ENCODE results near the gene MTMR12. TPM values are rescaled to one million over a fixed set of nuclear protein-coding genes. Genes with fewer than 3 reads are reported as not detected.

The MTMR12 gene
- total and polyA plus RNA-seq, 2 donors (not counting 1 experiment from before 2014, with no cell fraction given), result 18.5 to 18.6 TPM

DNA sequence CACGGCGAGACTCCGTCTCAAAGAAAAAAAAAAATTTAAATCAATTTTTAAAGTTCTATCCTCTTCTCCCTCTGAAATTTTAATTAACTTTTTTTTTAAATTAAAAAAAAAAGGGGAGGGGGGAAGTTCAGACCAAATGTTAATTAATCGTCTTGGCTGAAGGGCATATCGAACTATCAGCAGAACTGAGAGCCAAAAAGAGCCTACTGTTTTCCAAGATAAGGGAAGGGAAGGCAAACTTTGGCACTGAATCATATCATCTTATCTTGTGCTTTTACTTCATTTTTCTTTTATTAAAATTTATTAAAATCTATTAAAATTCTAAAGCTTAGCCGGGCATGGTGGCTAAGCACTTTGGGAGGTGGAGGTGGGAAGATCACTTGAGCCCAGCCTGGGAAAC is 45.9 kb upstream of the MTMR12 start:
- Histone ChIP-seq H3K4me1 (ENCODE audit: control insufficient read depth, extremely low read depth, insufficient read depth, low read length) (no peaks in the 10 kb centered on the region), H4K20me1 (ENCODE audit: control insufficient read depth, extremely low read depth, insufficient read depth, low read length) (no peaks in the 10 kb centered on the region), H2AFZ (ENCODE audit: low read length) (no peak overlapping the region), H3K9me3 (ENCODE audit: control insufficient read depth, insufficient read depth, low read depth, low read length) (no peaks in the 10 kb centered on the region), H3K27ac (ENCODE audit: insufficient read depth, low read length) (no peak overlapping the region), H3K4me3 (replicated peaks in 1 of 4; ENCODE audit: control extremely low read depth in 1 of 4, insufficient read depth in 1 of 4, low read depth in 3 of 4, low read length in 4 of 4) (no peak overlapping the region), H3K36me3 (ENCODE audit: control insufficient read depth, insufficient read depth, low read length) (peaks cover 4% of the 10 kb centered on the region), H3K9ac (ENCODE audit: insufficient read depth, low read length) (no peak overlapping the region), H3K79me2 (ENCODE audit: control insufficient read depth, insufficient read depth, low read length) (no peaks in the 10 kb centered on the region), H3K27me3 (ENCODE audit: control insufficient read depth, insufficient read depth, low read length) (no peaks in the 10 kb centered on the region), H3K4me2 (ENCODE audit: extremely low read depth, insufficient read depth, low read length) (no peak overlapping the region)
- no peak for DNase-seq (ENCODE audit: low read depth in 2 of 2)
- TF ChIP-seq CTCF (conservative IDR thresholded peaks at IDR 0.05 in 1 of 2, IDR thresholded peaks at IDR 0.05 in 1 of 2; ENCODE audit: low read depth in 1 of 2, low read length in 2 of 2), result no peak
- no peak for TF ChIP-seq EZH2 (IDR thresholded peaks at IDR 0.05; ENCODE audit: low read length, missing control alignments)

- Histone ChIP-seq H3K4me3 (replicated peaks in 1 of 4; ENCODE audit: control extremely low read depth in 1 of 4, insufficient read depth in 1 of 4, low read depth in 3 of 4, low read length in 4 of 4) (no peak overlapping the region), H3K36me3 (ENCODE audit: control insufficient read depth, insufficient read depth, low read length) (peaks cover 4% of the 10 kb centered on the region), H3K27me3 (ENCODE audit: control insufficient read depth, insufficient read depth, low read length) (no peaks in the 10 kb centered on the region), H4K20me1 (ENCODE audit: control insufficient read depth, extremely low read depth, insufficient read depth, low read length) (no peaks in the 10 kb centered on the region), H3K27ac (ENCODE audit: insufficient read depth, low read length) (no peak overlapping the region), H3K4me1 (ENCODE audit: control insufficient read depth, extremely low read depth, insufficient read depth, low read length) (no peaks in the 10 kb centered on the region), H3K79me2 (ENCODE audit: control insufficient read depth, insufficient read depth, low read length) (no peaks in the 10 kb centered on the region), H2AFZ (ENCODE audit: low read length) (no peak overlapping the region), H3K4me2 (ENCODE audit: extremely low read depth, insufficient read depth, low read length) (no peak overlapping the region), H3K9ac (ENCODE audit: insufficient read depth, low read length) (no peak overlapping the region), H3K9me3 (ENCODE audit: control insufficient read depth, insufficient read depth, low read depth, low read length) (no peaks in the 10 kb centered on the region)
- no peak for DNase-seq (ENCODE audit: low read depth in 2 of 2)
- TF ChIP-seq EZH2 (IDR thresholded peaks at IDR 0.05; ENCODE audit: low read length, missing control alignments), result no peak
- TF ChIP-seq CTCF (conservative IDR thresholded peaks at IDR 0.05 in 1 of 2, IDR thresholded peaks at IDR 0.05 in 1 of 2; ENCODE audit: low read depth in 1 of 2, low read length in 2 of 2), result no peak
These were observed 44.9 kb upstream of the MTMR12 start for GRCh38 chr5:32357658-32358057.

DNA sequence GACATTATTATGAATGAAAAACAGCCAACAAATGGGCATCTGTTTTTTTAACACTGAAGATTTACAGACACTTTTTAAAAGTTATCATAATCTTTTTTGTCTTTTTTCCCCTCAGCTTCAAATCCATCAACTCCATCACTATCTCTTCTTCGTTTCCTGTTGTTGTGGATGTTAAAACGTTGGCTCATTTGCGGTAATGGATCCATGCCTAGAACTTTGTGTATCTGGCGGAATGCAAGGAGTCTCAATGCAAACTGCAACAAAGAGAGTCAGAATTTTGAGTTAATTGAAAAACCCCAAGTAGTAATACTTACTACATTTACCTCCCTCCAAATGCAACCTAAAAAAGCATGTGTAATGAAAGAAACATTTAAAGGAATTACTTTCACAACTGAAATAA is 42.9 kb upstream of the MTMR12 start:
- H3K27ac ChIP-seq (ENCODE audit: insufficient read depth, low read length), result no peak overlapping the region
- no peak overlapping the region for H3K4me2 ChIP-seq (ENCODE audit: extremely low read depth, insufficient read depth, low read length)
- H3K27me3 ChIP-seq (ENCODE audit: control insufficient read depth, insufficient read depth, low read length), result no peaks in the 10 kb centered on the region
- no peak overlapping the region for H3K9ac ChIP-seq (ENCODE audit: insufficient read depth, low read length)
- no peak overlapping the region for H3K4me3 ChIP-seq (replicated peaks in 1 of 4; ENCODE audit: control extremely low read depth in 1 of 4, insufficient read depth in 1 of 4, low read depth in 3 of 4, low read length in 4 of 4)
- no peaks in the 10 kb centered on the region for H3K36me3 ChIP-seq (ENCODE audit: control insufficient read depth, insufficient read depth, low read length)
- no peaks in the 10 kb centered on the region for H3K79me2 ChIP-seq (ENCODE audit: control insufficient read depth, insufficient read depth, low read length)
- no peaks in the 10 kb centered on the region for H4K20me1 ChIP-seq (ENCODE audit: control insufficient read depth, extremely low read depth, insufficient read depth, low read length)
- DNase-seq (ENCODE audit: low read depth in 2 of 2), result peak; percentile 20 to 42
- H3K4me1 ChIP-seq (ENCODE audit: control insufficient read depth, extremely low read depth, insufficient read depth, low read length), result no peaks in the 10 kb centered on the region
- H2AFZ ChIP-seq (ENCODE audit: low read length), result no peak overlapping the region
- no peaks in the 10 kb centered on the region for H3K9me3 ChIP-seq (ENCODE audit: control insufficient read depth, insufficient read depth, low read depth, low read length)
- TF ChIP-seq EZH2 (IDR thresholded peaks at IDR 0.05; ENCODE audit: low read length, missing control alignments) (no peak), CTCF (conservative IDR thresholded peaks at IDR 0.05 in 1 of 2, IDR thresholded peaks at IDR 0.05 in 1 of 2; ENCODE audit: low read depth in 1 of 2, low read length in 2 of 2) (no peak)

Data from fibroblast of lung (primary cell).